GM19193 (cell line): ENCODE results near the gene ADAMTSL1.

ENCODE experiments used
- POLR2A ChIP-seq: IDR thresholded peaks from 4 replicates; pipeline ENCODE4 v1.6.1; 2011; ENCODE audit not compliant: insufficient read depth, insufficient read length; ENCODE audit errors: extremely low read depth

The ADAMTSL1 gene

DNA sequence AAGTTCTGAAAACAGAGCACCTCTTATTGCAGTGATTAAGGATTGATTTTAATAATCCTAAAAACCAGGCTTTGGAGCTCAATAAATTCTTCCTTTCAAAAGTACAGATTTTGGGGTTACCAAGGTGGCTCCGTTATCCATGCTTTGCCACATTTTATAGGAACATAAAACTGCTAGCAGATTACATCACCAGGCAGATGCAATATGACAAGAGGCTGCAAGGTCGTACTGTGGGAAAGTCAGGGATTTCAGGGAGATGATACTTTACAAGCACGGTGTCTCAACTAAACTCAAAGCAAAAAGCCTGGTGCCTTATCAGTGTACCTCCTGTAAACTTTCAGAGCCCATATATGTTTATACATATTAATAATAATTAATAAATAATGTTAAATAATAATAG lies 28.6 kb downstream of the ADAMTSL1 start:
- TF ChIP-seq POLR2A: no peak

DNA sequence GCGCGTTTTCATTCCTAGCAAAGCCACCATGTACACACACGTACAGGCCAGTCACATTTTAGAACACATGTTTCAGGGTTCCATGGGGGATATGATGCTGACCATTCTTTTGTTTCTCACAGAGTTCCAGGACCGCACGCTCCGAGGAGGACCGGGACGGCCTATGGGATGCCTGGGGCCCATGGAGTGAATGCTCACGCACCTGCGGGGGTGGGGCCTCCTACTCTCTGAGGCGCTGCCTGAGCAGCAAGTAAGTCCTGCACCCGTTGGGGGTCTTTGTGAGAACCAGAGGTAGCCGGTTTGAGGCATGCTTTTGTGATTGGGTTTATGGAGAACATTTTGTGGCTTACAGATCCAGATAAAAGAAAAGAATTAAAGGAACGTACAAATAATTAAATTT lies 30.8 kb downstream of the ADAMTSL1 start:
- no peak for TF ChIP-seq POLR2A

DNA sequence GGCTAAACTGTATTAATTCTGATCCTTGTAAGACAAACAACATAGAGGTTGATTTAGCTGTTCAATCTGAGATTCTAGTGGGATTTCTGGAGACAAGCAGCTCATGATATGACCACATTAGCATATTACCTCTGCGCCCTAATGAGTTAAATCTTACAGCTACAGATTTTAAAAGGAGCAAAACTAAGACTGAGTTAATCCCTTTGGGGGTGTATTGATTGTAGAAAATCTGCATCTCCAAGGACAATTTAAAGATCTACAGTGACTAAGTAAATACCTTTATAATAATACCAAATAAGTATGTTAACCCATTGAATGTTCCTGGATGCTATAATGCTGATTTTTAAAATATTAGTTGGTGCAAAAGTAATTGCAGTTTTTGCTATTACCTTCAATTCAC lies 33.2 kb downstream of the ADAMTSL1 start:
- TF ChIP-seq POLR2A: no peak

DNA sequence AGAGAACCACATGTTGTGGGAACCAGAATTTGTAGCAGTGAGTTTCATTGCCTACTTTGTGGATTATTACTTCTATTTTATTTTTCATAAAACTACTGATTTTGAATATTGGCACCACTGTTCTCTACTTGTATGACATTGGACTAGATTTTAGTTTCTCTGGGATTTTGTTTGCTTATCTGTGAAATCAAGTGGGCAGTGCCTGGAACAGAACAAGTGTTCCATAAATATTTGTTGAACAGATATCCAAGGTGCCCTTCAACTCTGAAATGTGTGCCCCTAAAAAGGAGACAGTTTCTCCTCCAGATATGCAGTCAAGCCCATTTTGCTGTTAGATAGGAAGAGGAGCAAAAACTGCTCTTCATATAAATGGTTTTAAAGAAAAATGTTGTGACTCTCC lies 42.6 kb downstream of the ADAMTSL1 start:
- no peak for TF ChIP-seq POLR2A

DNA sequence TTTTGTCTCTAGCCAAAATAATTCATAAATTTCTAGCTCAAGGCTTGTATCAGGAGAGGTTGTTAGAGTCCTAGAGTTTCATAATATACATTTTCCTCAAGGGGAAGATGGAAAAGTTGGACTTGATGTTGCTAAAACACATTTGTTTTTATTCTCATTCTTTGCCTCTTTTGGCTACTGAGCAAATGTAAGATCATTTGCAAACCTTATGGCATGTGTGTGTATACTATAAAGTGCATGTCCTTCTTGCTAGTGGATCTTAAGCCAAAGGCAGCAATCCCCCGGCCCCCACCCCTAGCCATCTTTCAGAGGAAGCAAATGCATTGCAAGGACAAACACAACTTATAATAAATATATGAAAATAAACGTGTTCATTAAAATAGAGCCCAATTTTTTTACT lies 43.0 kb downstream of the ADAMTSL1 start:
- no peak for TF ChIP-seq POLR2A

DNA sequence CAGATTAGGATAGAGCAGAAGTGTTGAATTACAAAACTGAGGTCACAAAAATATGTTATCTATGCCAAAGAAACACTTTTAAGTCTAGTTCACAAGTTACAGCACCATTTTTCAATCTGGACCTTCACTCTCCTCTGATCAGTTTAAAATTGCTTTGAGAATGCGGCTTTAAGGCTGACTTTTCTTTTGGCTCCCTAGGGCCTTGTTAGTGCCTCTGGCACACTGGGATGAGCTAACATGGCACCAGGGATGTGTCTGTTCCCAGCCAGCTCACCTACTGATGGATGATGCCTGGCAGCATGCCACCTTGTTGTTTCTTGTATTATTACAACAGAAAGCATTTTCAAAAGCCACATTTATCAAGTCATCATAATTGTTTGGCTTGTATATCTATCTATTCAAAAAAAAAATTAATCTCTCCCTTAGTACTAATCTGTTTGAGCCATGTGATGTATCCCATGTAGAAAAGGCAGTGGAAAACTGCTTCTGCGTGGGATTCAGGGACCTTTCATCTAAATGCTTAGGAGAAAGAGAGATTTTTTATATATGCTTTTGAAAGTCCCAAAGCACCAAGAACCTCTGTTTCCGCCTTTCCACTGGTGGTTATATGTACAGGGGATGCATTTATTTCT lies 46.6 kb downstream of the ADAMTSL1 start:
- no peak for TF ChIP-seq POLR2A

DNA sequence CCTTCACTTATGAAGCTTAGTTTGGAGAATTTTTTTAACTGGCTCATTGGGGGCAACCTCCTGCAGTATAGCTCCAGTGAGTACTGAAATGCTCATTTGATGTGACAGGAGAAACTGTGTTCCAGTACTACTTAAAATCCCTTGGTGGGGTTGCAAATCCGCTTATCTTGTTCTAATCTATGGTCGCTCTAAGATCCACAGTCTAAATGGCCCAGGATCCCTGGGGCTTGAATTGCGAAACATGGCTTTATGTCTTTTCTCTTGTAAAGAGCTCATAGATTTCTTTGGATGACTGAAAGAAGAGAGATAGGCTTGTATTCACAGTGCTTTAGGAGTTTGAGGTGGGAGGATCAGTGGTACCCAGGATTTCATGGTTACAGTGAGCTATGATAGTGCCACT lies 52.7 kb downstream of the ADAMTSL1 start:
- no peak for TF ChIP-seq POLR2A

DNA sequence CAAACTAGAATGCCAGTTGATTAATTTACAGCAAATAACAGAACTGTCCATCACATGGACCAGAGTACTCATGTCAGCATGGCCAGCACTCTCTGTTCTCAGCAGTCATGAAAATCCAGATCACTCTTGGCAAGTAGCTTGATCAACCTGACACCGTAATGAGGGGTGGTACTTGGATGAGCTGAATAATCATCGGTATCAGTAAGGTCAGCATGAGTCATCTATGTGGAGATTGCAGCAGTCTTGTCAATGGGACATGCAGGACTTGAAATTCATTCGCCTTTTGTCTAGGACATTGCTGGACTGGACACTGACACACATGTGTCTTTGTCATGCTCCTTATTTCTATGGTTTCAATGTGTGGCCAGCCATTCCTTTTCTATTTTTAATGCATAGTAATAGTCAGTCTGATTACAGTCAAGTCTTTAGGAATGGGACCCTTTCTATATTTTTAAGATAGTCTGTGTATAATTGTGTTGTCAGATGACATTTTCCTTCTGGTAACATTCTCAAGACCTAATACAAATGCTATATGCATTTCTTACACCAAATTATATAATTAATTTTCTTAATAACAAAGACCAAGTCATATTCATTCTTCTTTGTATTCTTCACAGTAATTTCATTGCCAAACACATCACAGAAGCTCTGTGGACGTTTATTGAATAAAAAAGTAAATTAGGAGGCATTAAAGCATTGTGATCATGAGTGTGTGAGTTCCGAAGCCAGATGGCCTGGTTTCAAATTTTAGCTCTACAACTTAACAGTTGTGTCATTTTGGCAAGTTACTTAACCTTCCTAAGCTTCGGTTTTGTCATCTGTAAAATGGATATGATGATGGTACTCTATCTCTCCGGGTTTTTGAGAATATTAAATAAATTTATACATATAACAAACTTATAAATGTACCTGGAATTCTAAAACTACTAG lies 57.4 kb downstream of the ADAMTSL1 start:
- no peak for TF ChIP-seq POLR2A

DNA sequence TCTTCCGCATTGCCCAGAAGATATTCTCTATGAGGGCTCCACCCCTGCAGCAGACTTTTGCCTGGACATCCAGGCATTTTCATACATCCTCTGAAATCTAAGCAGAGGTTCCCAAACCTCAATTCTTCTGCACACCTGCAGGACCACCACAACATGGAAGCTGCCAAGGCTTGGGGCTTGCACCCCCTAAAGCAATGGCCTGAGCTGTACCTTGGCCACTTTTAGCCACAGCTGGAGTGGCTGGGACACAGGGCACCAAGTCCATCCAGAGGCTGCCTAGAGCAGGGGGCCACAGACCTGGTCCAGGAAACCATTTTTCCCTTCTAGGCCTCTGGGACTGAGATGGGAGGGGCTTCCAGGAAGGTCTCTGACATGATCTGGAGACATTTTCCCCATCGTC lies 60.7 kb downstream of the ADAMTSL1 start:
- TF ChIP-seq POLR2A: no peak

DNA sequence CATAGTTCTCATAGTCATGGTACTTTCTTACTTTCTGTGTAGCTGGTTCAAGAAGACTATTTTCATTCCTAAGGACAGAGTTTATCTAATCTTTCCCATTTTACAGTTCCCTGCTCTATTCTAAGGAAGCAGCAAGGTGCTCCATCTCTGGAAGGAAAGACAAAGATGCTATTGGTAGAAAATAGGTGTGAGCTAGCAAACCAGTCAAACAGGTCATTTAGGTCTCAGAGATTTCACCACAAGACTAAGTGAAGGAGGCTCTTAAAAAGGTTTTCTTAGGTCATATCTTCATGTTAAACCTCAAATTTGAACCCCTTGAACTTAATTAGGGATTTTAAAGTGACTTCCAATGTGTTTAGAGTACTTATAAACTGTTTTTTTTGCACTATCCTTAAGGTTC lies 62.6 kb downstream of the ADAMTSL1 start:
- no peak for TF ChIP-seq POLR2A

DNA sequence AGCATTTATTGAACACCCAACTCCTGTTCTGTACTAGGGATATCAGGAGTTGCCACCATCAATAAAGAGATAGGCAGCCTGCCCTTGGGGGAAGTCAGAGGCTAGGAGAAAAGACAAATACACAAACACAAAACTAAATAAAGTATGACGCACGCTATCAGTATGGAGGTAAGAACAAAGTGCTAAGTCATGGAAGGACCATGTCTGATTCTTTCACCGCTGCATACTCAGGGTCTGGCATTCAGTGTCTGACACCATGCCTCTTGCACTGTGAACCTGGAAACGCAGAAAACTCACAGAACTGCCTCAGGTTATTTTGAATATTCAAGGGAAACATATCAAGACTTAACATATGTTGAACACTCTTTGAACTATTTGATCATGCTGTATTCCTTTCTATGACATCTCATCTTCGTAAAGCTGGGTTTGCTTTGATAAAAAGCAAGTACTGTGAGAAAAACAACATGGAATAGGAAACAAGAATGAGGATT lies 65.3 kb downstream of the ADAMTSL1 start:
- TF ChIP-seq POLR2A: no peak

DNA sequence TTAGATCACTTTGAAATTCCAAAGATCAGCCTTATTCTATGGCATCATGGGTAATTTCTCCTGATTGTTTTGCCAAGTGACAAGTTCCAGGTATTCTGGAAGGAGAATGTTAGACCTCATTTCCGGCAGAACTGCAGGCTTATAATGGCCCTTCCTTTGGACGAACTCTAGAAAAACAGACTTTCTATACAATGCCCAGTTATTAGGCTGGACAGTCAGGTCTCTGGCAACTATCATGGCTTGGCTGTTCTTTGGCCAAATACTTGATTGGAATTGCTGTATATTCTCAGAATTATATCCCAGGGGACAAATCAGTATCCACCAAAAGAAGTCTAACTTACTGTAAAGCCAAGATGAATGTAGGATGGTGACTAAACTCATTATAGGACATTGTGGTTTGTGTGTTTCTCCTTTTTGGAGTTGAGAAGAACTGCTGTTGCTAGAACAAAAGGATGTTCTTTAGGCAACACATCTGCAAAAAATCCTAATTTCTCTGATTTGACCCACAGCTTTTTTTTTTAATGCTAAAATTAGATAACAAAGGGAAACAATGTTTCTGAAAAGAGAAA lies 69.0 kb downstream of the ADAMTSL1 start:
- TF ChIP-seq POLR2A: no peak

DNA sequence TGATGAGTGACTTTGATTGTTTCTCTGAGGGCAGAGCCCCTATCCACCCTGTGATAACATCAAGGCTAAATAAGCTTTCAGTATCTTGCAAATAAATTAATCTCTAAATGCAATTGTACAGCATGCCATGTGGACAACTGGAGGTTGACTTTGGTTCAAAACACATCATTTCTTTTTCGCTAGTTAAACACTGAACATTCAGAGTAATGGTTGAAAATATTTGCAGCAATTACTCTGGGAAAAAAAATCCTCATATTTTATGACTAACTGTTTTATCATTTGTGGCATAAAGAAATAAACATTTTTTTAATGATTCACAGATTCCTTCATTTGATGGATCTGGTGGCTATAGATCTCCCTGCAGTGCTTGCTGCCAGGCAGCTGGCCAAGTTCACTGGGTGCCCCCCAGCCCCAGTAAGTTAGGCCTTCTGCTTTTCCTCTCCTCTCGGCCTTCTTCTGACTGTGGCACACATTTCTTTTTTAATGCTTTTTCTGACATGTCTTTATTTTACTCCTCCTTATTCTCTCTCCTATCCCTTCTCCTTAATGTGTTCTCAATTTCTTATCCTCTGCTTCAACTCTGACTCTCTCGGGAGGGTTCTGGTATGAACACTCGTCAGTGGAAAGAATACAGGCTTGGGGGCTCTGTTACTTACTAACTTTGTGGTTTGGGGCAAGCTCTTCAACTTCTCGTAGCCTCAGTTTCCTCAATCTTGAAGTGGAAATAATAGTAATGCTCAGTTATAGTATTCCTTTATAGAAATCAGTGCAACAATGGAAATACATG lies 69.6 kb downstream of the ADAMTSL1 start:
- no peak for TF ChIP-seq POLR2A

DNA sequence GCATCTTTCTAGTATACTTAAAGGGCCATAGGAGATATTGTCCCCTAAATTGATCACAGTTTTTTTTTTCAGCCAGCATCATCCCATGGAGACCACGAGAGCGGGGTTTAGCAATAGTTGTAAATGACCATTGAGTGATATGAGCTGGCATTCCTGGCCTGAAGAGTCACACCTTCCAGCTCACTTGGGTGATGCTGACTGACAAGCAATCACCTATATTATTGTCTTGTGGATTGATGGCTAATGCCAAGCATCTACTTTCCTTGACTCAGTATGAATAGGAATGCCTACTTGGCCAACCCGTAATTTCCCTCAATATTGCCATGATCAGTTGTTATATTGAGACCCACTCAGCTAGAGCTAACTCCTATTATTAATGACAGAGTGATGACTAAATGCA lies 70.5 kb downstream of the ADAMTSL1 start:
- no peak for TF ChIP-seq POLR2A
